Liver (tissue), 3 donors: ENCODE results near the gene WNT5A.

Source experiments
- CTCF ChIP-seq: fragments of 150-350 bp; IDR thresholded peaks from 2 replicates; pipeline ENCODE4 v1.5.1; 2017; ENCODE audit warnings: improper control_type of control experiment, low read depth, low read length; ENCODE audit not compliant: missing input control
- JUND ChIP-seq, 2 donors: IDR thresholded peaks; 2 replicates each; pipeline ENCODE4 v1.6.1; 2016; ENCODE audit warnings: antibody characterized with exemption in 2 of 2
- RAD21 ChIP-seq, 2 donors: IDR thresholded peaks; 2 replicates each; pipeline ENCODE4 v1.6.1; 2016; ENCODE audit warnings: antibody characterized with exemption in 2 of 2, mild to moderate bottlenecking in 2 of 2
- REST ChIP-seq: IDR thresholded peaks from 2 replicates; pipeline ENCODE4 v1.6.1; 2016; ENCODE audit warnings: antibody characterized with exemption, mild to moderate bottlenecking
- SP1 ChIP-seq: IDR thresholded peaks from 2 replicates; pipeline ENCODE4 v1.6.1; 2018; ENCODE audit warnings: antibody characterized with exemption, mild to moderate bottlenecking
- YY1 ChIP-seq: IDR thresholded peaks from 2 replicates; pipeline ENCODE4 v1.6.1; 2016; ENCODE audit warnings: antibody characterized with exemption, mild to moderate bottlenecking
- TF ChIP-seq, protein P1 (sequence below): IDR thresholded peaks from 2 replicates; pipeline ENCODE4 v1.6.1; 2016; ENCODE audit warnings: antibody characterized with exemption
- donor health status: healthy.
- donor health status: healthy.

DNA sequence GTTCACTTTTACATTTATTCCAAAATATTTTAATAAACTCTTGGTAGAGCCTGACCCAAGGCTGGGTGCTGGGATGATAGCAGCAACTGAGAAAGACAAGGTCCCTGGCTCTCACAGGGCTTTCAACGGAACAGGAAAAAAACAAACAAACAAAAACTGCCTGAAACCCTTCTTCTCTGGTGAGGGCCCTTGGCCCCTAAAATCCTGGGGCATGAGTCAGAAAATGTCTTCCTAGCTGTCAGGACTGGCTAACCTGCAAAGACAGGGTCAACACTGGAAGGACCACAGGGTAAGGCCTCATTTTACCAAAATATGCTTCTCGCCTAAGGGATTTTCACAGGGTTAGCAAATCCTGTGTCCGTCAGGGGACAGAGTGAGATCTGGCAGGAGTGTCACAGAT, 45.7 kb upstream of the WNT5A start:
- no peak for TF ChIP-seq YY1
- no peak for TF ChIP-seq CTCF
- TF ChIP-seq, protein P1, sequence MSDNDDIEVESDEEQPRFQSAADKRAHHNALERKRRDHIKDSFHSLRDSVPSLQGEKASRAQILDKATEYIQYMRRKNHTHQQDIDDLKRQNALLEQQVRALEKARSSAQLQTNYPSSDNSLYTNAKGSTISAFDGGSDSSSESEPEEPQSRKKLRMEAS, result no peak
- TF ChIP-seq SP1, result no peak
- no peak for TF ChIP-seq REST
- no peak for TF ChIP-seq JUND (IDR thresholded peaks at IDR 0.05)
- no peak for TF ChIP-seq RAD21 (IDR thresholded peaks at IDR 0.05)
